SK-N-SH (cell line): ENCODE measurements around the gene KLHL8. TPM values are rescaled to one million over a fixed set of nuclear protein-coding genes. Genes with fewer than 3 reads are reported as not detected.

ENCODE experiments used
- CTCF ChIA-PET: fragments of 300-600, 350-600 bp; formaldehyde crosslinking; extraction: SDS; loops from one replicate; lab custom pipeline; 2021; lab: Yijun Ruan, JAX
- POLR2A ChIA-PET: fragments of 350-600 bp; sonication (Branson Sonifier 250); formaldehyde crosslinking; extraction: SDS; loops from one replicate; lab custom pipeline; 2020; ENCODE audit warnings: antibody characterized with exemption, inconsistent platforms; lab: Yijun Ruan, JAX
- DNase-seq: peaks from one replicate; pipeline ENCODE4 v3.0.0; 2012
- H2AFZ ChIP-seq: fragments of 200-600 bp; sonication (generic); 2 replicates; pipeline ENCODE4 v1.8.1; 2016; ENCODE audit warnings: antibody characterized with exemption, mild to moderate bottlenecking, low read depth
- H3F3A ChIP-seq: fragments of 200-600 bp; sonication (generic); replicated peaks from 2 replicates; pipeline ENCODE3; 2016; ENCODE audit warnings: antibody characterized with exemption, mild to moderate bottlenecking; ENCODE audit not compliant: insufficient read depth
- H3K27ac ChIP-seq, 2 experiments: fragments of 200-500 bp in 1 of 2; fragments of 200-600 bp in 1 of 2; sonication (Bioruptor generic) in 1 of 2; sonication (generic), shearing (Covaris generic) in 1 of 2; 2 replicates each; pipeline versions ENCODE4 v1.5.1 to v1.6.1; 2014 to 2016; ENCODE audit warnings: low read depth in 2 of 2, inconsistent platforms in 1 of 2, low read length in 1 of 2, mild to moderate bottlenecking in 1 of 2, mixed read lengths in 1 of 2
- H3K27me3 ChIP-seq: fragments of 200-600 bp; sonication (generic), shearing (Covaris generic); 2 replicates; pipeline ENCODE4 v1.6.1; 2016; ENCODE audit warnings: mixed run types; ENCODE audit not compliant: insufficient read depth
- H3K36me3 ChIP-seq, 2 experiments: fragments of 200-500 bp in 1 of 2; fragments of 200-600 bp in 1 of 2; sonication (Bioruptor generic) in 1 of 2; sonication (generic) in 1 of 2; replicated peaks in 1 of 2; 2 replicates each; pipeline versions ENCODE3 to v1.5.1; 2014 to 2016; ENCODE audit warnings: low read length in 1 of 2, mild to moderate bottlenecking in 1 of 2; ENCODE audit not compliant: insufficient read depth in 2 of 2, control insufficient read depth in 1 of 2
- H3K4me1 ChIP-seq, 2 experiments: fragments of 200-500 bp in 1 of 2; fragments of 200-600 bp in 1 of 2; sonication (Bioruptor generic) in 1 of 2; sonication (generic), shearing (Covaris generic) in 1 of 2; 2 replicates each; pipeline versions ENCODE4 v1.5.1 to v1.6.1; 2014 to 2016; ENCODE audit warnings: low read depth in 1 of 2, low read length in 1 of 2, mixed run types in 1 of 2; ENCODE audit not compliant: insufficient read depth in 2 of 2, control insufficient read depth in 1 of 2
- H3K4me2 ChIP-seq: fragments of 200-600 bp; sonication (generic), shearing (Covaris generic); 2 replicates; pipeline ENCODE4 v1.6.1; 2017; ENCODE audit warnings: mixed run types
- H3K4me3 ChIP-seq, 2 experiments: fragments of 200-500 bp in 1 of 2; fragments of 200-600 bp in 1 of 2; sonication (Bioruptor generic) in 1 of 2; sonication (generic), shearing (Covaris generic) in 1 of 2; 2 replicates each; pipeline versions ENCODE4 v1.5.1 to v1.8.1; 2014 to 2016; ENCODE audit warnings: low read depth in 2 of 2, inconsistent platforms in 1 of 2, low read length in 1 of 2, mild to moderate bottlenecking in 1 of 2, mixed read lengths in 1 of 2, moderate library complexity in 1 of 2
- H3K79me2 ChIP-seq: fragments of 200-600 bp; sonication (generic); 2 replicates; pipeline ENCODE4 v1.8.1; 2017; ENCODE audit warnings: mild to moderate bottlenecking; ENCODE audit not compliant: insufficient read depth
- H3K9ac ChIP-seq: fragments of 200-600 bp; sonication (generic); 2 replicates; pipeline ENCODE4 v1.6.1; 2017; ENCODE audit warnings: mixed run types
- H3K9me2 ChIP-seq: fragments of 200-600 bp; sonication (generic); 2 replicates; pipeline ENCODE4 v1.6.1; 2017; ENCODE audit warnings: mixed run types
- H3K9me3 ChIP-seq: fragments of 200-600 bp; sonication (generic); 2 replicates; pipeline ENCODE4 v1.6.1; 2017; ENCODE audit warnings: mixed run types, mild to moderate bottlenecking, moderate library complexity
- H4K20me1 ChIP-seq: fragments of 200-600 bp; sonication (generic); 2 replicates; pipeline ENCODE4 v1.6.1; 2017; ENCODE audit warnings: mild to moderate bottlenecking, mixed run types; ENCODE audit not compliant: insufficient read depth
- CHD2 ChIP-seq: fragments of 150-350 bp; IDR thresholded peaks from 2 replicates; pipeline ENCODE4 v1.6.1; 2018; ENCODE audit warnings: low read length; ENCODE audit not compliant: partially characterized antibody
- EP300 ChIP-seq, 2 experiments: IDR thresholded peaks; 2 replicates each; pipeline versions ENCODE4 v1.4.0 to v1.6.1; 2012; ENCODE audit warnings: borderline replicate concordance in 1 of 2, low read depth in 1 of 2, low read length in 1 of 2
- FOSL2 ChIP-seq: IDR thresholded peaks from 2 replicates; pipeline ENCODE4 v1.4.0; 2012; ENCODE audit warnings: low read depth, mild to moderate bottlenecking, moderate library complexity, borderline replicate concordance
- FOXJ3 ChIP-seq: sonication (generic); formaldehyde crosslinking; IDR thresholded peaks from 2 replicates; pipeline ENCODE4 v1.5.1; 2020; ENCODE audit warnings: mild to moderate bottlenecking, missing genetic modification reagents
- GATA2 ChIP-seq: sonication (generic); formaldehyde crosslinking; IDR thresholded peaks from 2 replicates; pipeline ENCODE4 v1.5.0; 2020; ENCODE audit warnings: mild to moderate bottlenecking, missing genetic modification reagents
- IRF3 ChIP-seq: fragments of 150-350 bp; IDR thresholded peaks from 2 replicates; pipeline ENCODE4 v1.6.1; 2016; ENCODE audit warnings: mild to moderate bottlenecking, low read depth, low read length
- MEF2A ChIP-seq: IDR thresholded peaks from 2 replicates; pipeline ENCODE4 v1.4.0; 2012; ENCODE audit warnings: low read depth, borderline replicate concordance
- NRF1 ChIP-seq: IDR thresholded peaks from 2 replicates; pipeline ENCODE4 v1.6.1; 2012; ENCODE audit warnings: low read depth, mild to moderate bottlenecking, low read length
- RAD21 ChIP-seq: IDR thresholded peaks from 2 replicates; pipeline ENCODE4 v1.6.1; 2012; ENCODE audit warnings: mild to moderate bottlenecking, low read length
- RXRA ChIP-seq: IDR thresholded peaks from 2 replicates; pipeline ENCODE4 v1.4.0; 2012; ENCODE audit warnings: low read depth, mild to moderate bottlenecking, borderline replicate concordance
- SIN3A ChIP-seq: IDR thresholded peaks from 2 replicates; pipeline ENCODE4 v1.6.1; 2012; ENCODE audit warnings: low read depth, mild to moderate bottlenecking, low read length, moderate library complexity, borderline replicate concordance
- TEAD4 ChIP-seq: IDR thresholded peaks from 2 replicates; pipeline ENCODE4 v1.4.0; 2012; ENCODE audit warnings: mild to moderate bottlenecking, borderline replicate concordance; ENCODE audit not compliant: insufficient read depth
- USF2 ChIP-seq: fragments of 150-350 bp; IDR thresholded peaks from 2 replicates; pipeline ENCODE4 v1.6.1; 2017; ENCODE audit warnings: antibody characterized with exemption, low read length, low read depth, borderline replicate concordance
- YY1 ChIP-seq: IDR thresholded peaks from 2 replicates; pipeline ENCODE4 v1.4.0; 2012; ENCODE audit warnings: low read depth, mild to moderate bottlenecking
- WGBS: methylation state at CpG from one replicate; pipeline ENCODE4 v1.1.6; 2017; ENCODE audit warnings: low lambda C conversion rate; 5-methylcytosine and 5-hydroxymethylcytosine counted together
- polyA plus RNA-seq, 3 experiments: library from polyadenylated mRNA; depleted of rRNA; stranded (reverse); fragments of >200 nt; gene quantifications; 2 replicates each; pipeline ENCODE4 v1.2.3, GENCODE V29; 2012
- TF ChIP-seq, protein P1 (sequence below): IDR thresholded peaks from 2 replicates; pipeline ENCODE4; 2012
- TF ChIP-seq, protein P2 (sequence below): IDR thresholded peaks from 2 replicates; pipeline ENCODE4 v1.4.0; 2012; ENCODE audit warnings: low read depth, borderline replicate concordance

KLHL8 gene
- polyA plus RNA-seq, 1 of the 3 experiments (the other 2 are of a cell fraction) = 2.4 TPM

- H3K4me1 ChIP-seq = no peaks in the 10 kb centered on the region
- H3K79me2 ChIP-seq = no peaks in the 10 kb centered on the region
- TF ChIP-seq FOXJ3 (CRISPR knock-in tag) (no peak), SIN3A (no peak), MEF2A (no peak), IRF3 (no peak)
- ChIA-PET CTCF (no interaction called here), POLR2A (no interaction called here)
- no peaks in the 10 kb centered on the region for H3F3A ChIP-seq
- no peak overlapping the region for H2AFZ ChIP-seq
- H3K4me3 ChIP-seq = no peak overlapping the region
- H3K9ac ChIP-seq = no peak overlapping the region
- no peaks in the 10 kb centered on the region for H3K27me3 ChIP-seq
- H4K20me1 ChIP-seq = no peaks in the 10 kb centered on the region
- no peak for DNase-seq
- WGBS = 84% methylated on average over 2 of the region's 2 CpGs
- H3K4me2 ChIP-seq = no peak overlapping the region
- H3K27ac ChIP-seq = no peak overlapping the region
- H3K9me3 ChIP-seq = no peaks in the 10 kb centered on the region
- no peaks in the 10 kb centered on the region for H3K36me3 ChIP-seq
- no peaks in the 10 kb centered on the region for H3K9me2 ChIP-seq
Measured at GRCh38 chr4:87260477-87260876, 40.1 kb upstream of the KLHL8 start.

GRCh38 chr4:87258677-87259076 is 38.3 kb upstream of the KLHL8 start:
- H3K9ac ChIP-seq = no peak overlapping the region
- H3F3A ChIP-seq = no peaks in the 10 kb centered on the region
- no peaks in the 10 kb centered on the region for H3K36me3 ChIP-seq
- CTCF ChIA-PET = interaction anchor here (1.3 kb wide), 1 partner anchor 362 kb away, joined by 3 read pairs; no protein-coding TSS in a partner anchor
- H3K27ac ChIP-seq = no peak overlapping the region
- no peak overlapping the region for H3K4me2 ChIP-seq
- H3K9me2 ChIP-seq = no peaks in the 10 kb centered on the region
- no peaks in the 10 kb centered on the region for H3K9me3 ChIP-seq
- TF ChIP-seq RXRA (no peak), GATA2 (CRISPR knock-in tag) (no peak), NRF1 (no peak), TEAD4 (no peak), YY1 (no peak), USF2 (no peak), CHD2 (no peak), EP300 (IDR thresholded peaks at IDR 0.05; ENCODE audit: borderline replicate concordance in 1 of 2, low read depth in 1 of 2, low read length in 1 of 2) (no peak), IRF3 (no peak), RAD21 (no peak), FOSL2 (no peak)
- TF ChIP-seq, protein P1, sequence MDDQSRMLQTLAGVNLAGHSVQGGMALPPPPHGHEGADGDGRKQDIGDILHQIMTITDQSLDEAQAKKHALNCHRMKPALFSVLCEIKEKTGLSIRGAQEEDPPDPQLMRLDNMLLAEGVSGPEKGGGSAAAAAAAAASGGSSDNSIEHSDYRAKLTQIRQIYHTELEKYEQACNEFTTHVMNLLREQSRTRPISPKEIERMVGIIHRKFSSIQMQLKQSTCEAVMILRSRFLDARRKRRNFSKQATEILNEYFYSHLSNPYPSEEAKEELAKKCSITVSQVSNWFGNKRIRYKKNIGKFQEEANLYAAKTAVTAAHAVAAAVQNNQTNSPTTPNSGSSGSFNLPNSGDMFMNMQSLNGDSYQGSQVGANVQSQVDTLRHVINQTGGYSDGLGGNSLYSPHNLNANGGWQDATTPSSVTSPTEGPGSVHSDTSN = no peak
- TF ChIP-seq, protein P2, sequence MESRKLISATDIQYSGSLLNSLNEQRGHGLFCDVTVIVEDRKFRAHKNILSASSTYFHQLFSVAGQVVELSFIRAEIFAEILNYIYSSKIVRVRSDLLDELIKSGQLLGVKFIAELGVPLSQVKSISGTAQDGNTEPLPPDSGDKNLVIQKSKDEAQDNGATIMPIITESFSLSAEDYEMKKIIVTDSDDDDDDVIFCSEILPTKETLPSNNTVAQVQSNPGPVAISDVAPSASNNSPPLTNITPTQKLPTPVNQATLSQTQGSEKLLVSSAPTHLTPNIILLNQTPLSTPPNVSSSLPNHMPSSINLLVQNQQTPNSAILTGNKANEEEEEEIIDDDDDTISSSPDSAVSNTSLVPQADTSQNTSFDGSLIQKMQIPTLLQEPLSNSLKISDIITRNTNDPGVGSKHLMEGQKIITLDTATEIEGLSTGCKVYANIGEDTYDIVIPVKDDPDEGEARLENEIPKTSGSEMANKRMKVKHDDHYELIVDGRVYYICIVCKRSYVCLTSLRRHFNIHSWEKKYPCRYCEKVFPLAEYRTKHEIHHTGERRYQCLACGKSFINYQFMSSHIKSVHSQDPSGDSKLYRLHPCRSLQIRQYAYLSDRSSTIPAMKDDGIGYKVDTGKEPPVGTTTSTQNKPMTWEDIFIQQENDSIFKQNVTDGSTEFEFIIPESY = no peak
- no peaks in the 10 kb centered on the region for H3K27me3 ChIP-seq
- no peaks in the 10 kb centered on the region for H3K79me2 ChIP-seq
- no peaks in the 10 kb centered on the region for H3K4me1 ChIP-seq
- no peak for DNase-seq
- no peak overlapping the region for H2AFZ ChIP-seq
- 58% methylated on average over 2 of the region's 2 CpGs for WGBS
- POLR2A ChIA-PET = no interaction called here
- H3K4me3 ChIP-seq = no peak overlapping the region
- no peaks in the 10 kb centered on the region for H4K20me1 ChIP-seq
